GM10847 (cell line): ENCODE results near the gene SLC35F3.

Experiments
- POLR2A ChIP-seq: IDR thresholded peaks from 2 replicates; pipeline ENCODE4 v1.6.1; 2011; ENCODE audit not compliant: insufficient read length; ENCODE audit errors: extremely low read depth

SLC35F3 gene

GRCh38 chr1:234125283-234125682 is 220.8 kb downstream of the SLC35F3 start:
- no peak for TF ChIP-seq POLR2A

DNA sequence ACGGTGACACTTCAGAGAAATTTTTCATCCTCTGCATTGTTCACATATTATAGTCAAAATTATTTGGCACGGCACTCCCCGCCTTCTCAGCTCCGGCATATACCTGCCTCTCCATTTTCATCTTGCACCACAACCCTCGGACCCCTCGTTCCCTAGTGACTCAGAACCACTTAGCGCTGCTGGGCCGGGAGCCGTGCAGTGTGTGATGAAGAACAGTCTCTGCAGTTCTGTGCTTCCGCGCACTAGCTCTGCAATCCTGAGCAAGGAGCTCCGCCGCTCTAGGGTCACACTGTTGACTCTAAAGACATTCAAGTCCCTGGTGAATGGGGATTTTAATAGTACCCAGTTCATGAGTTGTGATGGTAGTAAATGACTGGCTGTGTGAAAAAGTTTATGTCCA is 221.2 kb downstream of the SLC35F3 start:
- no peak for TF ChIP-seq POLR2A

DNA sequence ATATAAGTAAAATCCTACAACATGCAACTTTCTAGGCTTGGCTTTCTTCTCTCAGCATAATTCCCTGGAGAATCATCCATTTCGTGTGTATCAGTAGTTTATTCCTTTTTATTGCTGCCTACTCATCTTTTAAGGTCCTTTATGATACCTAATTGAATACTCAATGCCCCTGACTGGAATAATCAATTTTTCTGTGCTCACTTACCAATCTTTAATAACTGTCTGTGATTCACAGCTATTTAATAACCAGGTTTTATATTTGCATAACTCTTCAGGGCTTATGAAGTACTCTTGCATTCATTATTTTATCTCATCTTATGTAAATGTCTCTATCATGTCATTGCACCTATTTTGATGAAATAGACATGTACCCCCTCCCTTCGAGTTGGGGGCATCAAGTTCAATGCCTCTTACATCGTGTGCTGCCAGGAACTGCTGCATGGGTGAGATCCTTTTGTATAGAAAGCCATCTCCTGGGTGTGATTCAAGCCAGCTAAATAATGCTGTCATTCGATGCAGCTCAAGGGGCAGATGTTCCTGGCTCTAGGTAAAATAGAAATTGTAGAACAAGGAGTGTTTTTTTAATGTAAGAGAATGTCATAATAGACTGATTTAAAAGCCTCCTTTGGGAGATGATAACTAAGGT is 222.7 kb downstream of the SLC35F3 start:
- TF ChIP-seq POLR2A, result no peak

GRCh38 chr1:234132795-234133194 is 228.3 kb downstream of the SLC35F3 start:
- no peak for TF ChIP-seq POLR2A

GRCh38 chr1:234134878-234135277 is 230.4 kb downstream of the SLC35F3 start:
- TF ChIP-seq POLR2A, result no peak

DNA sequence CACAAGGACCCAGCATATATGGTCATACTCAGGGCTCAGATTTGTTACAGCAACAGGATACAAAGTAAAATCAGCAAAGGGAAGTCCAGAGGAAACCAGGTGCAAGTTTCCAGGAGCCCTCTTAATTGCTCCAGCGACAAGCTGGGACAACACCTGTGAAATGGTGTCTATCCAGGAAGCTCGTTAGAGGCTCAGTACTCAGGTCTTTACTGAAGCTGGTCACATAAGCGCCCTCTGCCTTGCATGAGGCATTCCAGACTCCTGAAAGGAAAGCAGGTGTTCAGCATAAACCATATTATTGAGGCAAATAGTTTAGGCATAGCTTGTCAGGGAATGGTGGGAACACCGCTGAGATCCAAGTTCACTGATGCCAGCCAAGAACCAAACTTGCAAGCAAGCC is 231.0 kb downstream of the SLC35F3 start:
- TF ChIP-seq POLR2A, result no peak

- TF ChIP-seq POLR2A, result no peak
These were observed 231.6 kb downstream of the SLC35F3 start for GRCh38 chr1:234136073-234136472.

DNA sequence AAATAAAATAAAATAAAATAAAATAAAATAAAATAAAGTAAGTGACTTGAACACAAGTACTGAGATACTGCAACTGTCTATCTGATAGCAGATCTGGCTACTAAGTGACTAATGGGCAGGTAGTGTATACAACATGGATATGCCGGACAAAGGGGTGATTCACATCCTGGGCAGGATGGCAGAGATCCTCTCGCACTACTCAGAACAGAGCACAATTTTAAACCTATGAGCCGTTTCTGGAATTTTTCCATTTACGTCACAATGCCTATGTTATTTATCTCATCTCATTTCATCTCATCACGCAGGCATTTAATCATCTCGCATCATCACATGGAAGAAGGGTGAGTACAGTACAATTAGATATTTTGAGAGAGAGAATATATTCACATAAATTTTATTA is 235.5 kb downstream of the SLC35F3 start:
- TF ChIP-seq POLR2A, result no peak

- TF ChIP-seq POLR2A, result no peak
These were observed 235.9 kb downstream of the SLC35F3 start for GRCh38 chr1:234140388-234140787.

- no peak for TF ChIP-seq POLR2A
These were observed 236.5 kb downstream of the SLC35F3 start for GRCh38 chr1:234141006-234141405.

- no peak for TF ChIP-seq POLR2A
These were observed 239.2 kb downstream of the SLC35F3 start for GRCh38 chr1:234143681-234144080.

DNA sequence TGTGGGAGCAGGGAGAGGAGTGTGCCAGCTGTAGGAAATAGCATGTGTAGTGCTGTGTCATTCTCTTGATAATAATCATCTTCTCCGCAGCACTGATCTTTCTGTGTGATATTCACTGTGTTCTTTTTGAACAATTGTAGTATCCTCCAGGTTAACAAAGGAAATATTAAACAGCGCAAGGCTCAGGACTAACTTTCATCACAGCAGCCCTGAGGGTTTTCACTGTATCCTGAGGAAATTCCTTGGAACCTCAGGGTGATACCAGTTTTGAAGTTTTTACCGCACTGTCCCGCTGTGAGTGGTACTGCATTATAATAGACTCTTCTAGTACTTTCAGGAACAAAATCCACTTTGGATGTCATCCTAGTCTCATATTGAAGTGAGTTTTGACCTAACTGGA is 240.4 kb downstream of the SLC35F3 start:
- TF ChIP-seq POLR2A, result no peak

DNA sequence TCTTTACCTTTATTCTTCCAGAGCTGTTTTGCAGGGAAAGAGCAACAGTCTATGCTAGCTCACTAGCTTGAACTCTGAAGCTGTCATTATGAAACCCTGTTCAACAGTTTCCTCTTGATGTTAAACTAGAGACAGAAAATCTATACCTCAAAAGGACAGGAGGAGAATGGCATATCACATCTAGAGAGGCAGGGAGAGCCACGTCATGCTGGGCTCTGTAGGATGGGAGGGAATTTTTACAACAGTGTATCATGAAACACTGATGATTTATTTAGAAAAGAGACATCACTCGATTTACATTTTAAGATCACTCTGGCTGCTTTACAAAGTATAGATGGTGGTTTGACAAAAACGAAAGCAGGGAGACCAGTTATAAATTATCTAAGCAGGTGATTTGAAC is 243.9 kb downstream of the SLC35F3 start:
- TF ChIP-seq POLR2A, result no peak

DNA sequence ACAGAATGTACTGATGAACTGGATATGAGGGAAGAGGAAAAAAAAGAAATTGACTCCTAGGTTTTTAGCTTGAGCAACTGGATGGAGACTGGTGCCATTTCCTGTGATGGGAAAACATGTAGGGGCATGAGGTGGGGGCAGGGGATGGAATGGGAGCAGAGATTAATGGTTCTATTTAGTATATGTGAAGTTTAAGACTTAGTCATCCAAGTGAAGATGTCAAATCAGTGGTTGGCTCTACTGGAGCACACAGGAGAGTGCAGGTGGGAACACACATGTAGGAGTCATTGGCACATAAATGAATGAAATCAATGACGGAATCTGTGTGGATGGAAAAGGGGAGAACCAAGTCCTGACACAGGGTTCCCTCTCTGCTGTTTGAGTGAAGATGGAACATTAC is 244.3 kb downstream of the SLC35F3 start:
- TF ChIP-seq POLR2A, result no peak

DNA sequence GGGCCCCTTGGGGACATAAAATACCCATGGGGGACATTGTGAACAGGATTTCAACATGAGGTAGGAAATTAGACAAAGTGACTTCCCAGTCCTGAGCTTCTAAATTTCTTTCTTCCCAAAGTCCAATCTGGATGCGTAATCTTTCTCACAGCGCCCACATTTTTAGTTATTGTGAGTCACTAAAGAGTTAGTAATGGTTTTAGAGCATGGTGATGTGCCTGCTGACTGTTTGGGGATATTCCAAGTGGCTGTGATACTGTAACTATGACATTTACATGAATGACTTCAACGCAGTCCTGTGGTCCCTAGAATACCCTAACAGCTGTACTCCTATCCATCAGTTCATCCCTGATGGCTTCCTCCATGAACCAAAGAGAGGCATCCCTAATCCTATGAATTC is 244.7 kb downstream of the SLC35F3 start:
- TF ChIP-seq POLR2A, result no peak

DNA sequence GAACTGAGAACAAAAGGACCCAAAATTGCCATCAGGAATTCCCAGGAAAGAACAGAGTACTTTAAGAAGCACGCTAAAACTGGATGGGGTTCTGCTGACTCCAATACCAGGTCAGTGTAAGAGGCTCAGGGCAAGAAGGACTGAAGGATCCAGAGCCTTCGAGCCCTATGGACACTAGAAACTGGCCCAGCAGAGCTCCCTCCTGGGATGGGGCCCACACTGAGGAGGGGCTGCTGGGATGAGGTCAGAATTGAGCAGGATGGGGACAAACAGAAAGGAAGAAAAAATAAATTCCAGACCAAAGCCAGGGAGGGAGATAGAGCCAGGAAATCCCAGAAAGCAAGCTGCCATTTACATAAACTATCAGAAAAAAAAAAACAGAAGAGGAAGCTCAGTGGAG is 246.4 kb downstream of the SLC35F3 start:
- no peak for TF ChIP-seq POLR2A
